Esophagus squamous epithelium (tissue), 4 donors: ENCODE results near the gene CTIF.

ENCODE experiments used
- CTCF ChIP-seq, 6 experiments: fragments of 450-650 bp in 4 of 6; fragments of 200-600 bp in 2 of 6; sonication (generic) in 2 of 6; IDR thresholded peaks; one replicate each; pipeline ENCODE4 v1.5.1; 2016 to 2019; ENCODE audit warnings: antibody characterized with exemption in 6 of 6, mild to moderate bottlenecking in 4 of 6, moderate library complexity in 4 of 6
- POLR2A ChIP-seq, 4 donors: fragments of 450-650 bp; IDR thresholded peaks; one replicate each; pipeline ENCODE4 v1.6.1; 2017; ENCODE audit warnings: antibody characterized with exemption in 4 of 4, mild to moderate bottlenecking in 4 of 4, moderate library complexity in 3 of 4

- no peak for TF ChIP-seq CTCF (IDR thresholded peaks at IDR 0.05)
- no peak for TF ChIP-seq POLR2A (IDR thresholded peaks at IDR 0.05)
Measured at GRCh38 chr18:48597110-48597509, 58.3 kb downstream of the CTIF start.
